Coronary artery (tissue), 2 donors: ENCODE measurements around the gene JMJD7.

Experiments
- DNase-seq: peaks from one replicate; pipeline ENCODE4 v3.0.0-alpha.2; 2017; ENCODE audit warnings: low spot score
- H3K27ac ChIP-seq, 2 donors: fragments of 200-600 bp; sonication (generic); one replicate each; pipeline ENCODE4 v1.5.1; 2016 to 2019
- H3K4me3 ChIP-seq: fragments of 200-600 bp; sonication (generic); 2 replicates; pipeline ENCODE4 v1.5.1; 2016; ENCODE audit warnings: mild to moderate bottlenecking, moderate library complexity
- TF ChIP-seq, protein P1 (sequence below): fragments of 200-600 bp; sonication (generic); IDR thresholded peaks from one replicate; pipeline ENCODE4 v1.5.1; 2019; ENCODE audit warnings: antibody characterized with exemption

JMJD7 gene

DNA sequence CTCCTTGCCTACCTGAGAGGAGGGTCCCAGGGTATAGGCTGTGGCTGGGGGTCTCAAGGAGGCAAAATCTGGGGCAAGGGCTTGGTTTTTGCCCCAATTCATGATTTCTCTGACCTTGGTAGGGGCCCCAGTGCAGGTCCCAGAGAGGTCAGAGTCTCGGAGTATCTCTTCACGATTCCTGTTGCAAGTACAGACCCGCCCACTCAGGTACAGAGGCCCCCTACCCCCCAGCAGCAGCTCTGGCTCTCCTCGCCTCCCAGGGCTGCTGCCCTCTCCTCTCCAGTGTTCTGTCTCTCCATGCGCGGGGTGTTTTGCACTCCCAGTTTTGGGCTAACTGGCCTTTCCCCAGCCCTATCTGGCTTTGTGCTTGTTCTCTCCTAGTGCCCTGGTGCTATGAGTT, 5.4 kb upstream of the JMJD7 start:
- TF ChIP-seq, protein P1, sequence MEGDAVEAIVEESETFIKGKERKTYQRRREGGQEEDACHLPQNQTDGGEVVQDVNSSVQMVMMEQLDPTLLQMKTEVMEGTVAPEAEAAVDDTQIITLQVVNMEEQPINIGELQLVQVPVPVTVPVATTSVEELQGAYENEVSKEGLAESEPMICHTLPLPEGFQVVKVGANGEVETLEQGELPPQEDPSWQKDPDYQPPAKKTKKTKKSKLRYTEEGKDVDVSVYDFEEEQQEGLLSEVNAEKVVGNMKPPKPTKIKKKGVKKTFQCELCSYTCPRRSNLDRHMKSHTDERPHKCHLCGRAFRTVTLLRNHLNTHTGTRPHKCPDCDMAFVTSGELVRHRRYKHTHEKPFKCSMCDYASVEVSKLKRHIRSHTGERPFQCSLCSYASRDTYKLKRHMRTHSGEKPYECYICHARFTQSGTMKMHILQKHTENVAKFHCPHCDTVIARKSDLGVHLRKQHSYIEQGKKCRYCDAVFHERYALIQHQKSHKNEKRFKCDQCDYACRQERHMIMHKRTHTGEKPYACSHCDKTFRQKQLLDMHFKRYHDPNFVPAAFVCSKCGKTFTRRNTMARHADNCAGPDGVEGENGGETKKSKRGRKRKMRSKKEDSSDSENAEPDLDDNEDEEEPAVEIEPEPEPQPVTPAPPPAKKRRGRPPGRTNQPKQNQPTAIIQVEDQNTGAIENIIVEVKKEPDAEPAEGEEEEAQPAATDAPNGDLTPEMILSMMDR, result no peak
- Histone ChIP-seq H3K4me3 (no peak overlapping the region), H3K27ac (no peak overlapping the region)
- no peak for DNase-seq

DNA sequence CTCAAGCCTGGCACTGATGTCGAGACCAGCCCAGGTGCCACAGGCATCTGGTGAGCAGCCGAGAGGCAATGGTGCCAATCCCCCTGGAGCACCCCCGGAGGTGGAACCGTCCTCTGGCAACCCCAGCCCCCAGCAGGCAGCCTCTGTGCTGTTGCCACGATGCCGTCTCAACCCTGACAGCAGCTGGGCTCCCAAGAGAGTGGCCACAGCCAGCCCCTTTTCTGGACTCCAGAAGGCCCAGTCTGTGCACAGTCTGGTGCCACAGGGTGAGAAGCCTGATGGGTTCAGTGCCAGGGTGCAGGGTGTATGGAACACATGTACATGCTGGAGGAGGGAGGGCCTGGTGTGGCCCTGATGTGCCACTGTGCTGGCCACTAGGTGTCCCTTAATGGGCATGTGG, 4.9 kb upstream of the JMJD7 start:
- no peak for DNase-seq
- Histone ChIP-seq H3K27ac (no peak overlapping the region), H3K4me3 (no peak overlapping the region)
- TF ChIP-seq, protein P1, result no peak

- TF ChIP-seq, protein P1, result no peak
- Histone ChIP-seq H3K4me3 (no peak overlapping the region), H3K27ac (no peak overlapping the region)
- no peak for DNase-seq
Measured at GRCh38 chr15:41823502-41823901, 4.4 kb upstream of the JMJD7 start.

GRCh38 chr15:41824062-41824745, 3.7 kb upstream of the JMJD7 start:
- no peak overlapping the region for H3K27ac ChIP-seq
- DNase-seq, result no peak
- no peak overlapping the region for H3K4me3 ChIP-seq
- TF ChIP-seq, protein P1, result no peak

GRCh38 chr15:41825145-41825544, 2.7 kb upstream of the JMJD7 start:
- no peak for DNase-seq
- TF ChIP-seq, protein P1, result no peak

GRCh38 chr15:41825572-41826535, 2.0 kb upstream of the JMJD7 start:
- no peak for DNase-seq

More at GRCh38 chr15:41825145-41825544, 2.7 kb upstream of the JMJD7 start:
- Histone ChIP-seq H3K27ac (no peak overlapping the region), H3K4me3 (no peak overlapping the region)

More at GRCh38 chr15:41825572-41826535, 2.0 kb upstream of the JMJD7 start:
- H3K27ac ChIP-seq, result no peak overlapping the region
- no peak overlapping the region for H3K4me3 ChIP-seq
- TF ChIP-seq, protein P1, result no peak
